Ecto neural progenitor cell (in vitro differentiated cells): ENCODE results near the gene LENEP.

ENCODE experiments used
- DNase-seq: peaks from one replicate; pipeline ENCODE4 v3.0.0-alpha.2; 2018; ENCODE audit warnings: low spot score

Gene LENEP, protein sequence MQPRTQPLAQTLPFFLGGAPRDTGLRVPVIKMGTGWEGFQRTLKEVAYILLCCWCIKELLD

DNA sequence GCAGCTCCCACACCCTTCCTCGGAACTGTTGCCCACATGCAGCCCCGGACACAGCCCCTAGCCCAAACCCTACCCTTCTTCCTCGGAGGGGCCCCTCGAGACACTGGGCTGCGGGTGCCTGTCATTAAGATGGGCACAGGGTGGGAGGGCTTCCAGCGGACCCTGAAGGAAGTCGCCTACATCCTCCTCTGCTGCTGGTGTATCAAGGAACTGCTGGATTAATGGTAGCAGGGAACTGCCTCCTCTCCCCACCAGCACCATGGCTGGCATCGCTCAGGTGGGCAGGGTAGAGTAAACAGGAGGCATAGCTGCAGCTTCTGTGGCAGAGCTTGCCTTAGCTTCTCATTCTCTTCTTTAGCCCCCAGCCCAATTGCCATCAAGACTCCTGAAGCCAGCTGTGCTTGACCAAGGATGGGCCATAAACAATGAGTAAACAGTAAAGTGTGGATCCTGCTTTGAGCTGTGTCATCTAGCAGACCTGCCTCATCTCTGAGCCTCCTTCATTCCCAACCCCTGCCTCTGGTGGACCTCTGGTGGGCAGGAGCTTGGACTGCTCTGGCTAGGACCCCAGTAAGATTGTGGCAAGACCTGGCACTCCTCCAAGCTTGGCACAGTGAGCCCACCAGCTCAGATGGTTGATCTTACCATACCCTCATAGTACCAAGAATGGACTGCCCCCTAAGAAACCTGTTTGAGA, at the start of gene LENEP:
LENEP (plus strand) TSS at position 15 of the 697 bp plus-strand sequence; CDS start at position 37, 22 bp downstream.
- DNase-seq = peak; percentile 19

DNA sequence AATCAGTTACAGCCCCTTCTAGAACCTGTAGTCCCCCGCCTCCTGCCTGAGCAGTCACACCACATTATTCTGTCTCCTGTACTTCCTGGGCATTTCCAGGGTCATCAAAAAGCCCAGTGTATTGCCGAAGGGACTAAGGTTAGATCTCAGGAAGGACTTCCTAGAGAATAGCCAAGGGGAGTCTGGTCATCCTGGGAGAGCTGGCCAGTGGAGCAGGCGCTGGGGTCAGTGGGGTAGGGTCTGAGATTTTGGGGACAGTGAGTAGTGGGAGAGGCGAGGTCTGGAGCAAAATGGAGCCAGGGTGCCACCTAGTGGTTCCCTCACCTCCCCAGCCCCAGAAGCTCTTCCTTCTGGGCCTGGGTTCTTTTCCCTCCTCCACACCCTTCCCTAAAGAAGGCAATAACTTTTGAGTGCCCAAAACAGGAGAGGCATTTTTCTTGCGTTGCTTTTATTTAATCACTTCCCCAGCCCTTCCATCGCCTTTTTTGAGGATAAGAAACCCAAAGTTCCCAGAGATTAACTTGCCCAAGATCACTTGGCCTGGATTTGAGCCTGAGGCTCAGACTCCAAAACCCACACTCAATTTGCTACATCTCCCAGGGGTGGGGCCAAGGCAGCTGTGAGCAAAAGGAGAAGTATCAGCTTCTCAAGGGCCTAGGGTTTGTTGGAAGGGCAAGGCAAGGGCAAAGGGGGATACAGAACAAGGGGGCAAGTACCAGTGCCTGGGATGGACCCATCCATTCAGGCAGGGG, 49.6 kb upstream of the LENEP start:
- no peak for DNase-seq

DNA sequence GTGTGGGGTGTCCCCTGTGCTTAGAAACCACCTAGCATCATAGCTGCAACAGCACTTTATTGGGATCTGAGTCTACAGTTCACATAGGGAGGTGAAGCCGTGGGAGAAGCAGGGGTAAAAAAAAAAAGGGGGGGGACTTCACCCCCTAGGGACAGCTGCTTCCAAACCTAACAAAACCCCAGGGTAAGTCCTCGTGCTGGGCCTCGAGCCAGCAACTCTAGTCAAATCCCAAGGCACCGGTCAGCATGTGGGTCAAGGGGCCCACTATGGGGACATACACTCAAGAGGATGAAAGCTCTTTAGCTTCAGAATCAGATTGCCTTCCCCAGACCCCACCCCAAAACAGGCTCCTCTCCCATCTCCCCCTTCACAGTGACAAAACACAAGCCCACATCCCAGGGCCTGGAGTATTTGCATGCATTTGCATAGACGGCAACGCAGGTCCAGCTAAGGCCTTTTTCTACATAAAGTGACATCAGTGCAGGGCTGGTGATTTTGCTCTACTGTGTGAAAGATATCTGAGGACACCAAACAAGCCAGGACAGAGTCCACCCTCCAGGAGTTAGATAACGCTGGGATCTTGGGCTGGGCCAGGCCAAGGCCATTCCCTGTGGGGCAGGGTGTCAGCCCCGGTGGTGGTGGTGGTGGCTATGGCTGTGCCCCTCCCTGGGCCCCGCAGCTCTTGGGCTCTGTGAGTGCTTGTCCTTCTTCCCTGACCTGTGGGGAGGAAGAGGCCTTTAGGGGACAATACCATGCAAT, 48.8 kb upstream of the LENEP start:
- no peak for DNase-seq

DNA sequence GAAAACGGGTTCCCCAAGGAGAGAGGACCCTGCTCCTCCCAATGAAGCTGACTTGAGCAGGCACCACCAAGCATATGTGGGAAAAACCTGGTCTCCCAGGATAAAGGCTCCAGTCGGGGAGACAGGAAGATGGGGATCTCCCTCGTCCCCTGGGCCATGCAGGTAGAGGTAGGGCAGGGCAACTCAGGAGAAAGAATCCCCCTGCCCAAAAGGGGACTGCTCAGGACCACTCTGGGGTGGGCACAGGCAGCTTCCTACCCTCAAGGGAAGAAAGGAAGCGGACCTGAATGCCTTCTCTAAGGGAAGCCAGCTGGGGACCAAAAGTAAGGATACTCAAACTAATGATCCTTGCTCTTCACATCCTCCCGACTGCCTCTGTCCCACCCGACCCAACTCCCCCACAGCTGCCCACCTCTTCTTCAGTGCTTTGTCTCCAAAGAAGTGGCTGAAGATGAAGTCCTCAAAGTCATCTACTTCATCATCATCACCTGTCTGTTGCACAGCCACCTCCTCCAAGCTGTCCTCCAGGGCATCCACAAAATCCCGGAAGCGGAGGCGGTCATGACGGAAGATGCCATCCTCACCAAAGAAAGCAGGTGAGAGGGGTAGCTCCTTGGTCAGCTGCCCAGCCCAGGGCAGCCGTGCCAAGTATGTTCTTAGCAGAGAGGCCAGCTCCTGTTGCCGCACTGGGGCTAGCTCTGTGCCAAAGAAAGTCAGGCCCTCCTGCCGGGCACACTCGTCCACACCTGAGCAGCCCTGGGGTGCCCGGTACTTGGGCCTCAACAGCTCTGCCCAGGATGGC, 48.0 kb upstream of the LENEP start:
- no peak for DNase-seq

DNA sequence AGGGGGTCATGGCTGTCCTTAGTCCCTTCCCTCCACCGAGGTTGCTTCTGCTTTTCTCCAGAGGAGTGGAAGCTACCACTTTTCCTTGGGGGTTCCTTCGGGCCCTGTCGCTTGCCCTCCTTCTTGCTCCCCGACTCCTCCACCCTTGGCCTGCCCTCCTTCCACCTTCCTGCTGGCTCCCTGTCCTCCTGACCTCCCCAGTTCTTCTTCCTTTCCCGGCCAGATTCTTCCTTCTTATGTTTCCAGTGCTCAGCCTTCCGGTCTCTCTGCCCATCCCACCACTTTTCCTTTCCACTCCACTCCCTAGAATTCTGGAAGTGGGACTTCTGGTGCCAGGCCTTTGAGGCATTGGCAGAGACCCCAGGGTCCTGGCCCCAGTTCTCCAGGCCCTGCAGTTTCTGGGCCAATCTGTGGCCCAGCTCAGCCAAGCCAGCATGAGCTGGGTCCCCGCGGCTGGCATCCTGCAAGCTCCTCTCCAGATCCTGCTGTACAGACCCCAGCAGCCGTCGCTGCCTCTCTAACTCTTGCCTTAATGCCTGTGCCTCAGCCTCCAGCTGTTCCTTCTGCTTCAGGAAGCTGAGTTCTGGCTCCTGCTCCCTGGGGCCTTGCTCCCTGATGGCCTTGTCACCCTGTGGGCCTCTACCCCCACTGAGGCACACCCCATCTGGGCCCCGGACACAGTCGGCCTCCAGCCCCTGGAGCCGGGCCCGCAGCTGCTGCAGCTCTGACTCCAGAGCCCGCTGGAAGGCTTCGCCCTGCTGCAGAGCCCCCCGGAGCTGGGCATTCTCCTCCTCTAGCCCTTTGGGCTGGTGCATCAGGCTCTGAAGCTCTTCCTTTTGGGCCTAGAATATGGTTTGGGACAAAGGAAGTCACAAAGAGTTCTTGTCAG, 47.2 kb upstream of the LENEP start:
- no peak for DNase-seq

DNA sequence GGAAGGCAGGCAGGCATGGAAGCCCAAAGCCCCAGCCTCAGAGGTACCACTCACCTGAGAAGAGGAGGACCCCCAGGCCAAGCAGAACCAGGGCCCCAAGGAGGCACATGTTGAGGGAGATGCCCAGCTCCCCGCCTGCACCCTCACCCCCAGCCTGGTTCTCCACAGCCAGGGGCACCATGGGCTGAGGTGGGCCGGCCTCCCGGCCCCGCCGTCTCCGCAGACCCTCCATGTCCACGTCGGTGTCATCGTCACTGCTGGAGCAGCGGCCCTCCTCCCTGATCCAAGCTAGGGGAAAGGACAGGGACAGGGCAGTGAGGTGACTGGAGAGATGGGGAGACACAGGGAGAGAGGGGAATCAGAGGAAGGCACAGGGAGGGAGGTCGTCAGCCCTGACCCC, 45.3 kb upstream of the LENEP start:
- DNase-seq = no peak

DNA sequence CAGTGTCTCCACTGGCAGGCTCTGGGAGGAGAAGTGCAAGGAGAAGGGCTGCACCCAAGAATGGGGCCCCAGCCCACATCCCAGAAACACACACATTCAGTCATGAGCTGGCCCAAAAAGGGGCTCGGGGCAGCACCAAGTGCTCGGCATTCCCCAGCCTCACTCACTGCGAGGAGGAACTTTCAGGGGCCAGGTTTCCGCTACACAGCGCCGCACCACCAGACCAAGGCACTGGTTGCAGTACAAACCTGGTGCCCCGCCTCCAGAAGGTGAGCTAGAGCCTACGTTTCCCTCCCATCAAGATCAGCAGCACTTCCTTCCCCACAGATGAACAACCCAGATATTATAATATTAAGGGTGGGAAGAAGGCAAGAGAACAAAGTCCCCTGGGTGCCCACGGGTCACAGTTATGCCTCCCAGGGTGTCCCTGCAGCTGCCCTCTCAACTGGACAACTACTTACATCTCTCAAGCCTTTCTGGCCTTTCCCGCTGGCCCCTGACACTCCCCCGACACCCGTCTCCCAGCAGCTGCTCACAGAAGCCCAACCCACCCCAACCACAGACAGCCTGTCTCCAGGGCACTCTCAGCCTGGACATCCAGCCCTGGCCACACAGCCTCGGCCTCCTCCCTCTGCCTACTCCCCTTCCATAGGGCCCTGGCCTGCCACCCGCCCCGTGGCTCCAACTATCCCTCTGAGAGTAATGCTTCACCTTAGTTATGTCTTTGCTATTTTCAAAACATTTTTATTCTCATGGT, 41.3 kb upstream of the LENEP start:
- DNase-seq = no peak

DNA sequence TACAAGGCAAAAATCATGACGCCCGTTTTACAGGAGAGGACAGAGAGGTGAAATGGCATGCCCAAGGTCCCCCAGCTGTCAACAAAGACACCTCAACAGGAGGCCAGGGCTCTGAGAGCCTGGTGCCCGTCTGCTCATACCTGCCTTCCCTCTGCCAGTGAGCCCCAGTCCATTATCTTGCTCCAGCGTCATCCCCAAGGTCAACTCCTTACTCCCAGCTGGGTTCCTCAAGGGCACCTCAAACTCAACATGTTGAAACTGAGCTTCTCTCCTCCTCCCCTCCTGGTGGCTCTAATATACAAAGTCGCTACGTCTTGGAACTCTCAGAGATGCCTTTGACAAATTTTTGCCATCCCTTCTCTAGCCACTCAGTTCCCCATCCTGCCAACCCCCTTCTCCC, 40.7 kb upstream of the LENEP start:
- no peak for DNase-seq

DNA sequence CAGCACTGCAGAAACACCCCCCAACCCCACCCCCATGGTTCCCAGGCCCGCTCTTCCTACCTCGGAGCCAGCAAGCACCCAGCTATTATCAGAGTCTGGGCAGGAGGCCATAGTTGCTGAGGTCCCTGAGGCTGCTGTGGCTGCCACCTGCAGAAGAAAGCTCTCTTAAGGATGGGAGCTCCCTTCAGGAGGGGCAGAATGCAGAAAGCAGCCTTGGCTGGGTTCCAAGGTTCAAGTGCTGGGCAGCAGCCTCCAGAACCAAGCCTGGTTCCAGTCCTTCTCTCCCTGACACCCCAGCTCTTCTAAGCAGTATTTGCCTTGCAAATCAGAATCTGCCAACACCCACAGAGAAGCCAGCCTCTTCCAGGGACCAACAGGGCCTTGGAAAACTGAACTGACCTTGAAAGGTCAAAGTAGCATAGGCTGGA, 39.8 kb upstream of the LENEP start:
- DNase-seq = no peak

DNA sequence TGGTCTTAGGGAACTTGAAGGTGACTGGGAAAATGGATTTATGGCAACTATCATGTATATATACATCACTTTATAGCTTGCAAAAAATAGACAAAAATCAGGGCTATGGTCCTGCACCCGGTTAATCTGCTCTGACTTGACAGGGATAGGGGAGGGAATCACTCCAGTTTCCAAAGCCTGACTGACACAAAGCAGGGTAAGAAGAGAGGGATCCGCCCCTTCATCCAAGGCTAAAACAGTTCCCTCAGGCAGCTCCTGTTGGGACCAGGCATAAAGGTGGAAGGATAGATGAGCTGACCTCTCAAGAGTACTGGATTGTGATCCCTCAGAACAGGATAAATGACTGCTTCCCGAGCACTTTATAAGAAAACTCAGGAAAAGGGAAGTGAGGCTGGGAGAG, 38.8 kb upstream of the LENEP start:
- no peak for DNase-seq

DNA sequence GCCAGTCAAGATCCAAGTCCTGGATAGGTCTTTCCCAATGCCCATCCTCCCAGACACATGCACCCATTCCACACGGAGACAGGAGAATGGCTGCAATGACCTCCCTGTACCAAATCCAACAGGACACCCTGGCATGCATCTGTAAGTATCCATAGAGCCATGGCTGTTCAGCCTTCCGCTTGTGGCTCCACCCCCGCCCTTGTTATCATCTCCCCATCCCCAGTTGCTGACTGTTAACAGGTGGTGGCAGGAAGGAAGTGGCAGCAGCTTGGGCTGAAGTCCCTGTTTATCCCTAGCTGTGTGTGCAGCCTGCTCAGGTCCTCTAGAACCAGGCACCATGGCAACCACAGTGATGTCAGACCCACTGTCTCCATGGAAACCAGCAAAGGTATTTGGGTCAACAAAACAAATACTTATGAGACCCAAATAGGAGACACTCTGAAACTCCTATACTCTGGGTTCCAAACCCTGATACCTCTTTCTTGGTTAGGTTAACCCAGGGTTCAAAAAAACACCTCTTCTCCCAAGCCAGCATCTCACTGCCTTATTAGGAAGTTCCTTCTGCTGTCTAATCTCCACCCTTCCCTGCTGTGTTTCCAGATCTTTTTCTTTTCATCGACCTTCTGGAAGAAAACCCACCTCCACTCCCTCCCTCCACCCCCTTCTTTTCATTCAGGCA, 38.2 kb upstream of the LENEP start:
- DNase-seq = peak; percentile 73

DNA sequence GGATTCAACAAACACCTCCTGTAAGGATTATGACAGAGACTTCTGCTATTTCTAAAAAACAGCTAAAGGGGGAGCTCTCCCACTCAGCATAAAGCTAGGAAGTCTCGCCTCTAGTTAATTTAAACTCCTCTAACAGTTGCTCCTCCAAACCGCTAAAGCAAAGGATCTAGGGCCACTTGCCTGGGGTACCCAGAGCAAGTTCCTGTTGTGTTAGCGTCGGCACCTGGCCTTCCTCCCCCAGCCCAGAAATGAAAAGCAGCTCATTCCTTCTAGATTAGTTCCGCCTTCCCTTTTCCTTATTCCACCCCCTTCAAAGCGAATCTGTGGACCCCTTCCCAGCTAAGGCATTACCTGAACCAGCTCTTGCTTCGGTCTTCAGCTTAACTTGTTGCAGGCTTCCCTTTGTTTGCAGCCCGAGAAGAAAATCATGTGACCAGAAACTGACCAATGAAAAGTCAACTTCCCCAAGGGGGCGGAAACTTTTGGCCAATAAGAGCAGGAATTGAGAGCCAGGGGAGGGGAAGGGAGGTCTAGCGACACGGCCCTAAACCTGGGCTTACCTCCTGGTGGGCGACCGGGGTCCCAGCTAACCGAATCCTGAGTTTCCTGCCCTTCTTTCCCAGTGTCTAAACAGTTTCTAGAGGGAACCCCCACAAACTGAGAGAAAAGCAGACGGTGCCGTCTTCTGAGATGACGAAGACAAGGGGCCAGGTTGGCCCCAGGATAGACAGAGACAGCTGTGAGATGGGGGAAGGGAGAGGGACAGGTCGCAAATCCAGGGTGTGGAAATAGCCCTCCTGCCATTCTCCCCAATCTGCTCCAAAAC, 37.5 kb upstream of the LENEP start, which contains the start of gene PBXIP1:
PBXIP1 (minus strand) TSS at position 382 of the 826 bp plus-strand sequence. CDS start 2,378 bp downstream, outside the sequence.
- DNase-seq = peak; percentile 91

DNA sequence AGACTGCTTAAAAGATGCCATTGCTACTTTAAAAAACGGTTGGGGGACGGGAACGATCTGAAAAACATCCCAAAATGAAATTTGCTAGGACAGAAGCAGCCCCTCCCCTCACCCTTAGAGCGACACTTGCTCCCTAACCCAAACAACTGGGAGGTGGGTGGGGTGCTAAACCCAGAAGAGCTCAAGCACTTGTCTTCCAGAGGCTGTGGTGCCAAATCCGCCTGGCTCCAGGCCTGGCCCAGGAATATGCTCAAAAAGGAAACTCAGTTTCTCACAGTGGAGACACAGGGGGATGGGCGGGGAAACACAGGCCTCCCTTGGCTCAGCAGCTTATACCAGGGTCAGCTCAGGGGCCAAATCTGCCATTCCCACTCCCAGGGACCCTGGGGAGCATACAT, 36.8 kb upstream of the LENEP start:
- DNase-seq = no peak

DNA sequence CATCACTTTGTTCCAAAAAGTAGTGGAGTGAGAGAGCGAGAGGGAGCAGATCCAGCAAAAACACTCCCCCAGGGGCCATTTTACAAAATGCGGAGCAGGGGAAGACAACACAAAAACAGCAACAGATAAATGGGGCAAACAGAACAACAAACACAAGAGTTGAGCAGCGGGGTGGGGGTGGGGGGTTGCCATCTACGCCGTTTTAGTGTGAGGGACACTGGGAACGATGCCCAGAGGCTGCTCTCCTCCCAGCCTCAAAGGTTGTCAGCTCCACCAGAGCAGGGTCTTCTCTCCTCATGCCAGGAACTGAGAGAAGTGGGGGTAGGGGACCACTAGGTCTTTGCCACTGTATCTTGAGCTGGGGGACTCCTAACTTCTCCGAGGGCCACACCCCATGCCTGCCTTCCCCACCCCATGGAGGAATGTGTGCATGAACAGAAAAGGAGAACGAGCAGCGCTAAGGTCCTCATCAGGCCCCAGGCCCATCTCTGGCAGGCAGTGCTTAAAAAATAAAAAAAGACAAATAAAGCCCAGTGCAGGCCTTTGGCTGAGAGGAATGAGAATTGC, 36.2 kb upstream of the LENEP start:
- no peak for DNase-seq

DNA sequence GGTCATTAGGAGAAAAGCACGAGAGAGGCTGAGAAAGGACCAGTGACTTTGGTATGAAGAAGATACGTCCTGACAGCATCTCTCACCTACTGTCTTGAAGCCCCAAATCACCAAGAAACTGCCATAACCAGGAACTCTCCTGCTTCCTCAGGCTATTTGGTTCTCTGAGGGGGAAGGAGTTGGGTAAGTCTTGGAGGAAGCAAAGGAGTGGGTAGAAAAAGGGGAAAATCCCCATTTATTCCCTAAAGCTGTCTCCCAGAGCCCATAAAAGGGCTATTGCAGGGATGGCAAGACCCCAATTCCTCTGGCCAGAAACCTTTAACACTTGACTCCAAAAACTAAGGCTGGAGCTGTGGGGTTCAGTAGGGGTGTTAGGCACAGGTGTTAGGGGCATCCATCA, 35.4 kb upstream of the LENEP start:
- DNase-seq = no peak

DNA sequence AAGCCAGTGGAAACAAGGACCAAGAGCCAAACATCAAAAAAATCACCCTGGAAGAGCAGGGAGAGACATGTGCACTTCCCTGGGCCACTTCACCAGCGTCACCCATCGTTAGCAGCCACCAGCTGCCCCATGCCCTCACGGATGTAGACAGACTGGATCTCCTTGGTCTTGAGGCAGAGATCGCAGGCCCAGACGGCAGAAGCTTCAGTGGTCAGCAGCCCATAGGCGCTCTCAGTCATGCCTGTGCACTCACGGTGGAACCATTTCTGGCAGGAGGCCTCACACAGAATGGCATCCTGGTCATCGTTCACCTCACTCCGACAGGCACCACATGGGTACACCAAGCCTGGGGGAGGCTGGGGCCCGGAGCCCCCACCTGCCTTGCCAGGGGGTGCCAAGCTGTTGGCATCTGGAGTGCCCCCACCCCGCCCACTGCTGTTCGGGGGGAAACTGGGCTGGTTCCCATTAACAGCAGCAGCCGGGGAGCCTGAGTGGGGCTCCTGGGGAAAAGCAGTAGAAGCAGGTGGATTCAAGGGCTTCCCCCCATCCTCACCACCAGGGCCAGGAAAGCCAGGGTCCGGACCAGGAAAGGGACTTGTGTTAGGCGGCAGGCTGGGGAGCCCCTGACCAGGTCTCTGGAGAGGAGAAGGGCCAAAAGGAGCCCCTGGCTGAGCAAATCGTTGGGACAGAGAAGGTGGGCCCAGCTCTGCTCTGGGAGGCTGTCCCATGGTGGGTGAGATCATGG, 34.5 kb upstream of the LENEP start:
- no peak for DNase-seq

DNA sequence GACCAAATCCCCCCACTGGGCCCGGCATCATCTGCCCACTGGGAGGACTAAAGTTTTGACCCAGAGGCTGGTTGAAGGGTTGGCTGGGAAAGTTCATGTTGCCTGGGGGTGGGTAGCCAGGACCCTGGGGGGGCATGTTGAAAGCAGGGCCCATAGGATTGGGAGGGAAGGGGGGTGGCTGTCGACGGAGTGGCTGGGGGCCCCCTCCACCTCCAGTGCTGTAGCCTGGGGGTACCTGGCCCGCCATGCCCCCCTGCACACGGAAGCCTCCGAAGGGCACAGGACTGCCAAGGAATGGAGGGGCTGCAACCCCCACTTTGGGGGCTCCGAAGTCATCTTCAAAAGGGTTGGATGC, 34.0 kb upstream of the LENEP start:
- no peak for DNase-seq
